LHCN-M2 (cell line): ENCODE results near the gene TUBA4A. TPM values are rescaled to one million over a fixed set of nuclear protein-coding genes. Genes with fewer than 3 reads are reported as not detected.
A peak's percentile ranks its signal among the peaks of the same experiment; 100 is the strongest.
"Not testable (repeated sequence)": the region's sequence is repeated elsewhere in the genome, so short reads cannot be mapped to it uniquely, and the experiment has no call there.

Source experiments
- DNase-seq: peaks from one replicate; pipeline ENCODE4 v3.0.0-alpha.2; 2012; ENCODE audit warnings: low read depth
- total RNA-seq: library from RNA; depleted of rRNA; stranded (reverse); fragments of >200 nt; gene quantifications from 2 replicates; pipeline ENCODE4 v1.2.3, GENCODE V29; 2014

The TUBA4A gene
- total RNA-seq, 1 experiment from 2014 or later = 235 TPM

DNA sequence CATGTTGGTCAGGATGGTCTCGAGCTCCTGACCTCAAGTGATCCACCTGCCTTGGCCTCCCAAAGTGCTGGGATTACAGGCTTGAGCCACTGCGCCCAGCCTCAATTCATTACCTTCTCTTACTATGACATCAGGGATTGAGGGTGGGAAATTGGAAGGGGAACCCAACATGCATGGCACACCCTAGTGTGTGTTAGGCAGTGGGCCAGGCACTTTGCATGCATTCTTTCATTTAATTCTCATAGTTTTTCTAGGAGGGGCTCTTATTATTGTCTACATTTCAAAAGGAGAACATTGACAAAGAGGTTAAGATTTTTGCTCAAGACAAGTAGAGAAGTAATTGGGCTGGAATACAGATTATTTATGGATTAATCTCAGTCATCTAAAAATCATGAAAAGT, 14.6 kb upstream of the TUBA4A start:
- no peak for DNase-seq

GRCh38 chr2:219266886-219267285, 13.2 kb upstream of the TUBA4A start:
- no peak for DNase-seq

GRCh38 chr2:219266232-219266631, 12.5 kb upstream of the TUBA4A start:
- no peak for DNase-seq

DNA sequence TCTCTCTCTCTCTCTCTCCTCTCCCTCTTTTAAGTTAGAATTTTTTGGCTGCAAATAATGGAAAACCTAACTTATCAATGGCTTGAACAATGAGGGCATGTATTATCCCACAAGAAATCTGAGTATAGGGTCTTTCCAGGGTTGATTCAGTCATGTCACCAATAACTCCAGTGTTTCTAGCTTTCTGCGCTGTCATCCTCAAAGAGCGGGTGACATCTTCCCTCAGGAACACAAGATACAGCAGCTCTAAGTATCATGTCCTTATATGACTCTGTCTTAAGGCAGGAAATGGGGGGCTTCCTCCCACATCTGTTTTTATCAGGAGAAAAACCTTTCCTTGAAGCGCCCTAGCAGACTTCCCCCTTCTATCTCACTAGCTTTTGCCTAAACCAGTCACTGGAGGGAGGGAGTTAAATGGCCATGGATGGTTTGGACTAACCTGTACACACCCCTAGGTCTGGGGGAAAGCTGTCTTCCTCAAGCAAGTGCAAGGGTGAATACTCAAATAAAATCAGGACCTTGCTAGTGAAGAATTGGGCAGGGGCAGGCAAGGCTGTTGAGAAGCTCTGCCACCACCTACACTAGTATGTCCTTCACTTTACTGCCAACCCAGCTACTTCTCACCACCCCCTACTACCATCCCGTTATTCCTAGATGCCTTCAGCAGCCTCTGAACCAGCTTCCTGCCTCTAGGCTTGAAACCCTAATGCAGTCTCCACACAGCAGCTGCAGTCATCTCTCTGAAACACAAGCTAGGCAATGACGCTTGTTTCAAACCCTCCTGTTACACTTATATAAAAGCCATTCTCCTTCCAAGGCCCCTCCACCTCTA, 7.5 kb upstream of the TUBA4A start:
- no peak for DNase-seq

GRCh38 chr2:219258942-219259341, 5.2 kb upstream of the TUBA4A start:
- not testable (repeated sequence) for DNase-seq

DNA sequence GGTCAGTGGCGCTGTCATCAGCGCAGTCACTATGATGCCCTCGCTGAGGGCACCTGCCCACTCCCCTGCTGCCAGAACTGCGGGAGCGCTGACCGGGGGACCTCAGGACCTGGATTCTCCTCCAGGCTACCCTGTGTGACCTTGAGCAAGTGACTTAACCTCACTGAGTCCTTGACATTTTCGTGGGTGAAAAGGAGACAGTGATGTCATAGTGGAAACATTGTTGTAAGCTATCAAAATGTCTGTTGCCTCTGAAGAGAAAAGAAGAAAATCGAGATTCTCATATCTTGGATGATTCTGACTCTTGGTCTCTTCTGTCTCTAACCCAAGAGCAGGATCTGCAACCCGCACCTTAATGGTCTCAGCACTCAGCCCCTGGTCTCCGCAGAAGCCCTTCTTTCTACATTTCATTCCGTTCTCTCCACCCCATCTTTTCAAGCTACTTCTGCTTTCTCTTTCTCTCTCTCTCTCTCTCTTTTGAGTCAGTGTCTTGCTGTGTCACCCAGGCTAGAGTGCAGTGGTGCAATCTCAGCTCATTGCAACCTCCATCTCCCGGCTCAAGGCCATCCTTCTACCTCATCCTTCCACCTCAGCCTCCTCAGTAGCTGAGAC, 978 bp upstream of the TUBA4A start:
- no peak for DNase-seq

- peak; percentile 90 for DNase-seq
These were observed 592 bp downstream of the TUBA4A start, which contains the start of gene TUBA4B for GRCh38 chr2:219252900-219253752. TUBA4B (plus strand) TSS chr2:219253243; CDS start chr2:219253408, 165 bp downstream.

DNA sequence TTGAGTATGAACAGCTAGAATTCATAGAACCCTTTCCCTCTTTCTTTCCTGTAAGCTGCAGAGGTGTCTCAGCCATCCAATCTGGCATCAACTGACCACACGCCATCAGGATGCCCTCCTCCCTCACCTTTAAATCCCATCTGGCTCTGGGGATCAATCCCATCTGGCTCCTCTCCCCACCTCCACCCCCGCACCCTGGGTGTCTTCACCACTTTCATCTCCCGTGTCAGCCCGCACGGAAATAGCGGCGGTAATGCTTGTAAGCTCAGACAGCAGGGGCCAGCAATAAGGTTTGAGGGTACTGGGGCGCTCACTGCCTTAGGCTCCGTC, 1.2 kb downstream of the TUBA4A start:
- DNase-seq = peak; percentile 18

DNA sequence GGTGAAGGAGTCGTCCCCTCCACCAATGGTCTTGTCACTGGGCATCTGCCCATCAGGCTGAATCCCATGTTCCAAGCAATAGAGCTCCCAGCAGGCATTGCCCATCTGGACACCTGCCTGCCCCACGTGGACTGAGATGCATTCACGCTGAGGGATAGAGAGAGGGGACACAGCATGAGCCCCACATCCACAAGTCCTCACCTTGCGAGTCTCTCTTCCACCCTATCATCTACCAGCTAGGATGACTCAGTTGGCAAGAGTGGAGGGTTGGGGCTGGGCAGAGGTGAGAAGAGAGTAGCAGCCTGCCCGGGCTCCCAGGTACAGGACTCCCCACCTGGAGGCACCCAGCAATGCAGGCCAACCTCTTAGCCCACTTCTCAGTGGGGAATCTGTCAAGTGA, 1.6 kb downstream of the TUBA4A start:
- DNase-seq = no peak

- peak; percentile 98 for DNase-seq
These were observed 2.1 kb downstream of the TUBA4A start for GRCh38 chr2:219251656-219252055.

DNA sequence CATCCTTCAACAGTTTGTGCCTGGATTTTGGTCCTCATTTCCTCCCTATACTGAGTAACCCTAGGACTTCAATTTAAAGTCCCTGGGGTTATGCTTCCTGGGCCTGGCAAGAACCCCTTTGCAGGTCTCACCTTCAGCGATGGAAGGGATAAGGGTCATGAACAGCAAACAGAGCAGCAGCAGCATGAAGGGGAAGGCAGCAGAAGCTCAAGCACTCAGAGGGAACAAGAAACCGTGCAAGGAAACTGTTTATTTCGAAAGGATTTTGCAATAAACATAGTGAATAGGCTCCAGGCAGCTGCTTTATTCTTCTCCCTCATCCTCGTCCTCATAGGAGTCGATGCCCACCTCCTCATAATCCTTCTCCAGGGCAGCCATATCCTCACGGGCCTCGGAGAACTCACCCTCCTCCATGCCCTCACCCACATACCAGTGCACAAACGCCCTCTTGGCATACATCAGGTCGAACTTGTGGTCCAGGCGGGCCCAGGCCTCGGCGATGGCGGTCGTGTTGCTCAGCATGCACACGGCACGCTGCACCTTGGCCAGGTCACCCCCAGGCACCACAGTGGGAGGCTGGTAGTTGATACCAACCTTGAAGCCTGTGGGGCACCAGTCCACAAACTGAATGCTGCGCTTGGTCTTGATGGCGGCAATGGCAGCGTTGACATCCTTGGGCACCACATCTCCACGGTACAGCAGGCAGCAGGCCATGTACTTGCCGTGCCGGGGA, 3.5 kb downstream of the TUBA4A start:
- no peak for DNase-seq

DNA sequence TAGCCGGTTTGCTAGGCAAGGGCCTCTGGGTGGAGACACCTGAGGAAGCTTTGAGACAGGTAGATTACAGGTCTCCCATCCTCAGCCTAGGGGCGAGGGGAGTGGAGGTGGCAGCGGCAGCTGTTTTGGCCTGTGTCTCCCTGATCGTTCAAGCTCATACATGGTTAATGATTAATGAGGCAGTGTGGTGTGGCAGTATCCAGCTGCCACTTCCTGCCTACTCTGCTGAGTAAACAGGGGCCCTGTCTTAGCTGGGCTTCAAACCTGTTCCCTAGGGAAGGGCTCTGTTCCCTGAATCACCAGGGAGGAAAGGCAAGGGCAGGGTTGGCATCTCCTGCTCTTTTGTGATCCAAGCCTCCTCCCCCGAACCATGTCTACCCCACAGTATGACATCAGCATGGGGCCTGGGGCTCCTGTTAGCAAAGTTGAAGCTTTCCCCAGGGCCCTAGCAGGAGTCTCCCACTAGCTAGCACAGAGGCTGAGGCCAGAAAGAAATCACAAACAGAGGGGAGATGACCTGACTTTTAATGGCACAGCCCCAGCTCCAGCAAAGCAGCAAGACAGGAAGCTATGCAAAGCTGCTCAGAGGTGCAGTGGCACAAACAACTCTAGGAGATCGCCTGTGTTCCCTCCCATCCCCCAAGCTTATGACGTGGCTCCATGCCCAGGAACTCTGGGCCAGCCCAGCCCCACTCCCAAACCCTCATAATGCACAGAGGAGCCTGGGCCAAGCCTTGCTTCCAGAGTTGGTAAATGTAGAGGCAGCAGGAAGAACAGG, 4.3 kb downstream of the TUBA4A start:
- peak; percentile 98 for DNase-seq

- no peak for DNase-seq
These were observed 4.9 kb downstream of the TUBA4A start for GRCh38 chr2:219248845-219249202.

GRCh38 chr2:219247678-219248642, 5.8 kb downstream of the TUBA4A start:
- no peak for DNase-seq

- no peak for DNase-seq
These were observed 7.2 kb downstream of the TUBA4A start for GRCh38 chr2:219246559-219246958.

GRCh38 chr2:219245899-219246230, 7.9 kb downstream of the TUBA4A start:
- DNase-seq = peak; percentile 13

DNA sequence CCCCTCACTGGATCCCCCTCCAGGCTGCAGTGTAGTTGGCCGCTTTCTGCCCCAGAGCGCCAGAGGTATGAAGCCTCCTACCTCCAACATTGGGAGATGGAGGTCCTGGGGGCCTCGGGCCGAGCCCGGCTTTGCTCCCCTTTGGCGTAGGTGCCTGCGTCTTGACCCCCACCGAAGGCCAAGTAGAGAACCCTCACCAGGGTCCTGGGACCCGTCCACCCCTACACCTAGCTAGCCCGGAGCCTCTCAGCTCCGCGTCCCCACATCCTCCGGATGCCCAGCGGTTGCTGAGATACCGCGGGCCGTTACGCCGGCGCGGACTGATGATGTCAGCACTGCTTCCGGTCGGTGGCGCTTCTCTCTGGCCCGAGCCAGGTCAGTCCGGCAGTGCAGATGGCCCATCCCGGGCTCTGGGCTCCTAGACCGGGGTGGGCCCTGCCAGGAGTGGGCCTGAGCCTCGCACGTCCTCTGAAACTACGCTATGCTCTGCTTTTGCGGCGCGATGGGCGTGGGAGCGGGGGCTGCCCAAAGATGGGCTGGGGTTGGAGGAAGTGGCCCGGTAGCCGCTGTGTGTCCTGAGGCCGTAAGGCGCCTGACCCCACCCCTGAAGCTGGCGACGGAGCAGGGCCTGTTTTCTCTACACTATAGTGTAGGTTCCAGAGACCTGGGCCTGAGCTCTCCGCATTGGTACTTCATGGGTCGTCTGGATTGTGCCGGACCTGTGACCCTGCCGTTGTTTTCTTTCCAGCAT, 8.4 kb downstream of the TUBA4A start, which contains the start of the genes GLB1L and STK16:
Gene GLB1L (minus strand): TSS at position 297 of the 751 bp plus-strand sequence. CDS start 1,871 bp downstream, outside the sequence.
Gene STK16 (plus strand): TSS at position 332 of the 751 bp plus-strand sequence. CDS start 521 bp downstream, outside the sequence.
- peak; percentile 93 for DNase-seq

DNA sequence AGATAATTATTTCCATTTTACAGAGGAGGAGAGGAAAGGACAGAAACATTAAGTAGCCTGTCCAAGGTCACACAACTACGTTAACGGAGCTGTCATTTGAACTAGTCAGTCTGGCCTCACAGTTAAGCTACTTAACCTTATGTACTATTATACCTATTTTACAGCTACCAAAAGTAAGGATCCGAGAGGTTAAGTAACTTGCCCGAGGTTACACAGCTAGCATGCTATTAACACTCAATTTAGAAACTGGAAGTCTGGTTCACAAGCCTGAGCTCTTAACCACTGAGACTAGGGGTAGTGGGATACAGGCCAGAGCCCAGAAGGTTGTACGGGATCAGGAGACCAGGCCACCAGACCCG, 8.9 kb downstream of the TUBA4A start:
- no peak for DNase-seq

- no peak for DNase-seq
These were observed 10.4 kb downstream of the TUBA4A start for GRCh38 chr2:219243291-219243761.
